NCI-H446 (cell line): ENCODE measurements around the gene TSPO.

Experiments
- DNase-seq, 2 experiments: peaks; one replicate each; lab custom pipeline; 2025; lab: John Stamatoyannopoulos, UW

TSPO gene

GRCh38 chr22:43159484-43160178 is 8.3 kb downstream of the TSPO start:
- no peak for DNase-seq

GRCh38 chr22:43160497-43161126 is 9.3 kb downstream of the TSPO start:
- DNase-seq, result no peak

- no peak for DNase-seq
Observed at GRCh38 chr22:43162412-43163150, 11.2 kb downstream of the TSPO start.

GRCh38 chr22:43163241-43163795 is 12.0 kb downstream of the TSPO start:
- DNase-seq, result no peak

GRCh38 chr22:43164636-43165035 is 13.3 kb downstream of the TSPO start:
- no peak for DNase-seq

GRCh38 chr22:43166132-43166930 is 15.0 kb downstream of the TSPO start:
- DNase-seq, result no peak

- no peak for DNase-seq
Observed at GRCh38 chr22:43167001-43167589, 15.7 kb downstream of the TSPO start.

- DNase-seq, result no peak
Observed at GRCh38 chr22:43168471-43169309, 17.3 kb downstream of the TSPO start.

- no peak for DNase-seq
Observed at GRCh38 chr22:43169310-43170130, 18.2 kb downstream of the TSPO start.

- DNase-seq, result no peak
Observed at GRCh38 chr22:43170131-43170480, 18.7 kb downstream of the TSPO start.

GRCh38 chr22:43171019-43171491 is 19.7 kb downstream of the TSPO start:
- no peak for DNase-seq

GRCh38 chr22:43171607-43172006 is 20.2 kb downstream of the TSPO start:
- DNase-seq, result no peak

- DNase-seq, result no peak
Observed at GRCh38 chr22:43172191-43172590, 20.8 kb downstream of the TSPO start.

GRCh38 chr22:43173566-43173965 is 22.2 kb downstream of the TSPO start:
- DNase-seq, result no peak

GRCh38 chr22:43173976-43174720 is 22.8 kb downstream of the TSPO start:
- no peak for DNase-seq

- DNase-seq, result no peak
Observed at GRCh38 chr22:43174941-43175531, 23.7 kb downstream of the TSPO start.

GRCh38 chr22:43176090-43176489 is 24.7 kb downstream of the TSPO start:
- no peak for DNase-seq

GRCh38 chr22:43177479-43177878 is 26.1 kb downstream of the TSPO start:
- DNase-seq, result no peak
